HTERT RPE-1 (cell line): ENCODE measurements around the gene F12.
"Not testable (repeated sequence)": the region's sequence is repeated elsewhere in the genome, so short reads cannot be mapped to it uniquely, and the experiment has no call there.

Experiments
- in situ Hi-C: fragments of 300-500 bp; cut with MboI; formaldehyde crosslinking; loops from 4 replicates; pipeline ENCODE4 v1.14.3; 2020; ENCODE audit warnings: low sequenced_read_pairs

The F12 gene

DNA sequence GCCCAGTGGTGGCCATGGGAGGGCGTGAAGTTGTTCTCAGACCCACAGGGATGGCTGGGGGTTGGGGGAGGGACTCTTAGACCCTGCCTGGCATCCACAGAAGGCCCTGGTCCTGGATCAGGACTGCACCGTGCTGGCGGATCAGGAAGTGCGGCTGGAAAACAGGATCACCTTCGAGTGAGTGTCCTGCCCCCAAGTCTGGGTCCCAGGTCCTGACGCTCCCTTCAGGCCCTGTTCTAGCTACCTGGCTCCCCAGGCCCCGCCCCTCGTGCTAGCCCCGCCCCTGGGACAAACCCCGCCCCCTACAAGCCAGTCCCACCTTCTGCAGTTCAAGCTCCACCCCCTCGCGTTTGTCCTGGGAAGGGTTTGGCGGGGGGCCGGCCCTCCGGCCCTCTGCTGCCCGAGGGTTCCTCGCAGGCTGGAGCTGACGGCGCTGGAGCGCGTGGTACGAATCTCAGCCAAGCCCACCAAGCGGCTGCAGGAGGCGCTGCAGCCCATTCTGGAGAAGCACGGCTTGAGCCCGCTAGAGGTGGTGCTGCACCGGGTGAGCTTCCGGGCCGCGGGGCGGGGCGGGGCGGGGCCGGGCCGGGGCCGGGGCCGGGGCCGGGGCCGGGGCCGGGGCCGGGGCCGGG, 38.8 kb downstream of the F12 start:
- in situ Hi-C loops: no loop called here

DNA sequence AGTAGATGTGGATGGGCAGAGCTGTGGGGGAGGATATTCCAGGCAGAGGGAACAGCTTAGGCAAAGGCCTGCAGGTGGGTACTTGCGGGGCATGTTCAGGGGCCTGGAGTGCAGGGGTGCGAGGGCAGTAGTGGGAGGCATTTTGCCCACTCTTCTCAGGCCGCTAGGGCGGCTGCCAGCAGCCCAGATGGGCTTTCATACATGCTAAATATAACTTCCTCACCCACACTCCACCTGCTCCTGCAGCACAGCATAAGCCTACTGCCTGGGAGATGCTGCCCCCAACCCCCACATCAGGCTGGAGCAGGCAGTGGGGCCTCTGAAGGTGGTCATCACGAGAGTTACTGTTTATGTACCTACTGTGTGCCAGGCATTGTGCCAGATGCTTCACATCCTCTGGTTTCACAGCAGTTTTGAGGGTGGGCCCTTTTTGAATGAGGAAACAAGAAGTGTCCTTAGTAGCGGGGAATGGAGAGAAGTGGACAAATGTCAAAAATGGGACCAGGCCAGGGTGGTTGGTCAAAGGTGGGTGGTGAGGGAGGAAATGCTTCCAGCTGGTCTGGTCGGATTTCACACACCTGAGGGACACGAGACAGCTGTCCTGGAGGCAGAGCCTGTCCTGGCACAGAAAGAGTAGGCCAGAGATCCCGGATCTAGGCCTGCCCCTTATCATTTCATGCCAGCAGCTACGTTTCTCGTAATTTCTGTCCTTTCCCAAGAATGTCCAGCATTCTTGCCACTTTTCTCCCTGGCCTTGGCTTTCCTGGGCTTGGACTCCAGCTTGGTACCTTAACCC, 39.5 kb downstream of the F12 start:
- in situ Hi-C loops: no loop called here

DNA sequence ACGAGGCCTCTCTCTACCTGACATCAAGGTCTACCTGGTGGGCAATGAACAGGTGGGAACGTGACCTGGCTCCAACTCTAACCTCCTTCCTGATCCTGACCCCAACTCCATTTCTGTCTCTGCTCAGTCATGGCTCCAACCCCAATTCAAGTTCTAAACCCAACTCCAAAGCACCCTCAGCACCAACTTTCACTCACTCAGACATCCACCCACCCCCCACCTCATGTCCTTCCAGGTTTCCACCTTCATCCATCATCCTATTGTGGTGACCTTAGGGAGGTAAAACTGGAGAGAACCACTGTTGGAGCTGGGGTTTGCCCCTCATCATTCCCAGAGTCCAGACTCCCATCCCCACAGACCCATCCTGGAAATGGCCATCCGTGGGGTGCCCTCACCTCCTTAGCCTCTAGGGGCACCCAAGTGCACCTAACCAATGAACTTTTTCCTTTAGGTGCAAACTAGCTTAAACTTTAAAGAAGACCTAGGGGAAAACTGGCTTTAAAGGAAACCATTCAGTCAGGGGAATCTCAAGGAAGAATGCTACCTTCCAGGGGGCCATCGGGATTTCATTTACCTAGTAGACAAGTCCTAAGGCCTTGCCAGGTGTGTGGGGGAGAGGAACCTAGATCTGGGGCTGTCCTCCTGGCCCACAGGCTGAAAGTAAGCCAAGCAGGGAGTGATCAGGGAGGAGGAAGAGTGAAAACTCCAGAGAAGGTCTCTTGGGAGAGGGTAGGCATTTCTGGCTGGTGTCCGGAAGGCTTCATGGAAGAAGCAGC, 40.3 kb downstream of the F12 start:
- in situ Hi-C loops: no loop called here

DNA sequence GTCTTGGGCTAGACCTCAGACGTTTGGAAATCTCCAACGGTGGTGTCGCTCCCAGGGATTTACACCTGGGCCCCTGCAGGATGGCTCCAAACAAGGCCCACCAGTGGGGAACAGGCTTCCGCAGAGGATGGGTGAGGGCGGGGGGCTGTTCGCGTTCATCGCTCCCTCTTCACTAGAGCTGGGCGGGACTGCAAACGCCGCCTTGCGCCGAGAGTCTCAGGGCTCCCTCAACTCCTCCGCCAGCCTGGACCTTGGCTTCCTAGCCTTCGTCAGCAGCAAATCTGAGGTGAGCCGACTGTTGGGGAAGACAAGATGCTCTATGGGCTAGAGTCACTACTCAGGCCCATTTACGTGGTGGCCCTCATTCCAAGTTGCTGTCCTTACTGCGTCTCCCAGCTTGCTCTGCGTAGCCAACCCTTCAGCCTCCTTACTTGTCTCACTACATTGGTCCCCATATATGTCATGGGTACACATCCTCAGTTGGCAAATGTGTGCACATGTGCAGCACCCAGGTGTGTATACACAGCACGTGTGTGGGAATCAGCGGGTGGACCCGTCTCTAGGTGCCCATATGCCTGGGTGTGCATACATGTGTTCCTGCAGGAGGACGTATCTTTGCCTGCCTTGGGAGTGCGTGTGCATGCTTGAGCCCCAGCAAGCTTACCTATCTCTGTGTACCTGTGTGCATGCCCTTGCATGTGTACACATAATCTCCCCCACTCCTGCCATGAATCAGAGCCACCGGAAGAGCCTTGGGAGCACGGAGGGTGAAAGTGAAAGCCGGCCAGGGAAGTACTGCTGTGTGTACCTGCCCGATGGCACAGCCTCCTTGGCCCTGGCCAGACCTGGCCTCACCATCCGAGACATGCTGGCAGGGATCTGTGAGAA, 41.1 kb downstream of the F12 start:
- in situ Hi-C loops: no loop called here

DNA sequence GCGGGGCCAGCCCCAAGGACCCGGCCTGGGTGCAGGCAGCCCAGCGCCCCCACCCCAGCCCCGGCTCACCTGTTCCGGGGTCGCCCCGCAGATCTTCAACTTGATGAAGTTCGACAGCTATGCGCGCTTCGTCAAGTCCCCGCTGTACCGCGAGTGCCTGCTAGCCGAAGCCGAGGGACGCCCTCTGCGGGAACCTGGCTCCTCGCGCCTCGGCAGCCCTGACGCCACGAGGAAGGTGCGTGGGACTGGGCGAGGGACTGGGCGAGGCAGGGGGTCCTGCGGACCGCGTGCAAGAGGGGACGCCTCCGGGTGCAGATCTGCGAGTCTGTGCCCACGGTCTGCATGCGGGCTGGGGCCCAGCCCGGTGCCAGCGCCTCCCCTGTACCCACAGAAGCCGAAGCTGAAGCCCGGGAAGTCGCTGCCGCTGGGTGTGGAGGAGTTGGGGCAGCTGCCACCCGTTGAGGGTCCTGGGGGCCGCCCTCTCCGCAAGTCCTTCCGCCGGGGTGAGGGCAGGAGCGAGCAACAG, 42.0 kb downstream of the F12 start:
- in situ Hi-C loops: no loop called here

DNA sequence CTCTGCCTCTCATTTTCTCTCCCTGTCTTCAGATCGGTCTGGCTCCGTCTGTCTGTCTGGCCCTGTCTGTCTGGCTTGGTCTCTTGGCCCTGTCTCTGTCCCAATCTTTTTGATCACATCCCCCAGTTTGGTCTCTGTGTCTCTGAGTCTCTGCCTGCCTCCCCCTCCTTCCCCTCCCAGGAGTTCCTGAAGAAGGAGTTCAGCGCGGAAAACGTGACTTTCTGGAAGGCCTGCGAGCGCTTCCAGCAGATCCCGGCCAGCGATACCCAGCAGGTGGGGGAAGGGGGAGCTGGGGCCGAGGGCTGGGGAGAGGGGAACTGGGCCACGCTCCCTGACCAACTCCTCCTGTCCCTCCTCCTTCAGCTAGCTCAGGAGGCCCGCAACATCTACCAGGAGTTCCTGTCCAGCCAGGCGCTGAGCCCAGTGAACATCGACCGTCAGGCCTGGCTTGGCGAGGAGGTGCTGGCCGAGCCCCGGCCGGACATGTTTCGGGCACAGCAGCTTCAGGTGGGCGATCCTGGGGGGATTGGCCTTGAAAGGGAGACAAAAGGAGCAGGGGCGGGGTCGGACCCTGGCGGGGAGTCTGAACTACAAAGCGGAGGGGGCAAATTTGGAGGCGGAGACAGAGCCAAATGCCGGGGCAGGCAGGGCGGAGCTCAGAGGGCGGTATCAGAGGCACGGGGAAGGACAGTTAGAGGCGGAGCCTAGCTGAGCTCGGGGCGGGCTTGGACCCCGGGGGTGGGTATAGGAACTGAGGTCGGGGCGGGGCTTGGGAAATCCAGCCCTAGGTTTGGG, 42.6 kb downstream of the F12 start:
- in situ Hi-C loops: no loop called here

DNA sequence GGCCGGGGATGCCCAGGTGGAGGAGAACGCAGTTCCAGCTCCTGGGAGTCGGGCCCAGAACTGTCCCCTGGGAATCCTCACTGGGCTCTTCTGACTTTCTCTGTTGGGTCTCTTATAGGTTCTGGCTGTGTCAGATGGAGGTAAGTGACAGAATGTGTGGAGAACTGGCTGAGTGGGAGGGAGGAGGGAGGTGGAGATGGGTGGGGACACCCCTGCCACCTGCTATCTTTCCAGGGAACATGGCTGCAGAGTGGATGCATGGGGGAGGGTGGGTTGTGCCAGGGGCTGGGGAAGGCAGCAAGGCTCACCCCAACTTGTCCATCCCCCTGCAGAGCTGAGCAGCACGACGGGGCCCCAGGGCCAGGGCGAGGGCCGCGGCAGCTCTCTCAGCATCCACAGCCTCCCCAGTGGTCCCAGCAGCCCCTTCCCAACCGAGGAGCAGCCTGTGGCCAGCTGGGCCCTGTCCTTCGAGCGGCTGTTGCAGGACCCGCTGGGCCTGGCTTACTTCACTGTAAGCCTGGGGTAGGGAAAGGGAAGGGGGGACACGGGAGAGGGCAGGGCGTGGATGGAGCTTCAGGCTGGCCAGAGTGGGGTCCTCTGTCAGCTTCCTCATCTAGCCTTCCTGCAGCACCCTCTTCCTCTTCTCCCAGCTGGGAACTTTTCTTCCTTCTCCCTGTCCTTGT, 43.4 kb downstream of the F12 start:
- in situ Hi-C loops: no loop called here

DNA sequence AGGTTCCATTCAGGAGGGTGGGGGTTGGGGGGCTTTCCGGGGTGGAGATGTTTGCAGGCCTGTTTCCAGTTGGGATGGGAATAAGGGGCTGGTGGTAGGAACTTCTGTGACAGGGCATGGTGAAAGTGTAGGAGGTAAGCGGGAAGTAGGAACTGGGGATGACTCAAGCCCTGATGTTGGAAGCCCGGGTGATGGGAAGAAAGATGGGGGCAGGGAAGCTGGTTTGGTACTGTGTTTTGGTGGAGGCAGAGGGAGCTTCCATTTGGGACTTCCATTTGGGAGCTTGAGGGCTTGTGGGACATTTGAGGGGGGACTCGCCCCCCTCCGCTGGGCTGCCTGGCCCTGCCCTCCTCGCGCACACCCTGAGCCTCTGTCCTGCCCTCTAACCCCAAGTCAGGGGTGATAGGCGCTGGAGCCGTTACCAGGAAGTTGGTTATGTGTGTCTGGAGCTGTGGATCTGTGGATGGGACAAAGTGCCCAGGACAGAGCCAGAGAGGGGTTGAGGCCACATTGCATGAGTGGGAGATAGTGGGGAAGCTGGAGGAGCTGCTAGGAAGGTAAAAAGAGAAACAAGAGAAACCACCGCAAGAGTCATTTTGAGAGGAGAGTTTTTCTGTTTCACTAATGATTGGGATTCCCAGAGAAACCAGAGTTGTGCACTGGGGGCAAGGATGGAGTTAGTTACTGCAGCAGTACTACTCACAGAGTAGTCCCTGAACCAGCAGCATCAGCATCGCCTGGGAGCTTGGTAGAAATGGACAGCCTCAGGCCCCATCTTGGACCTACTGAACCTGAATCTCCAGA, 45.0 kb downstream of the F12 start:
- in situ Hi-C loops: no loop called here

DNA sequence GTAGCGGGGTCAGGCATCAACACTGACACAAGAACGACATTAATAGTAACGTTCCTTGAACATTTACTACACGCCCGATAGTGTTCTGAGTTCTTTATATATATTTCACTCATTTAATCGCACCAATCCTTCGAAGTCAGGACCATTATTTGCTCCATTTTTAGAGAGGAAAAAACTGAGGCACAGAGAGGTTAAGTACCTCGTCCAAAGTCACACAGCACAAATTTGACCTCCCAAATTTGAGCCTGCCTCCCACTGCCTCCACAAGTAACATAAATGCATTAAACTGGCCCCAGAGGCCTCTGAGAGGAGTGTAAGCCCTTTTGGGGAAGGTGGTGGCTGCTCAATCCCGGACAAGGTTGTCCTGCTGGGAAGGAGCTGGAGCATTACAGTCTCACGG, 45.8 kb downstream of the F12 start:
- in situ Hi-C loops: no loop called here

DNA sequence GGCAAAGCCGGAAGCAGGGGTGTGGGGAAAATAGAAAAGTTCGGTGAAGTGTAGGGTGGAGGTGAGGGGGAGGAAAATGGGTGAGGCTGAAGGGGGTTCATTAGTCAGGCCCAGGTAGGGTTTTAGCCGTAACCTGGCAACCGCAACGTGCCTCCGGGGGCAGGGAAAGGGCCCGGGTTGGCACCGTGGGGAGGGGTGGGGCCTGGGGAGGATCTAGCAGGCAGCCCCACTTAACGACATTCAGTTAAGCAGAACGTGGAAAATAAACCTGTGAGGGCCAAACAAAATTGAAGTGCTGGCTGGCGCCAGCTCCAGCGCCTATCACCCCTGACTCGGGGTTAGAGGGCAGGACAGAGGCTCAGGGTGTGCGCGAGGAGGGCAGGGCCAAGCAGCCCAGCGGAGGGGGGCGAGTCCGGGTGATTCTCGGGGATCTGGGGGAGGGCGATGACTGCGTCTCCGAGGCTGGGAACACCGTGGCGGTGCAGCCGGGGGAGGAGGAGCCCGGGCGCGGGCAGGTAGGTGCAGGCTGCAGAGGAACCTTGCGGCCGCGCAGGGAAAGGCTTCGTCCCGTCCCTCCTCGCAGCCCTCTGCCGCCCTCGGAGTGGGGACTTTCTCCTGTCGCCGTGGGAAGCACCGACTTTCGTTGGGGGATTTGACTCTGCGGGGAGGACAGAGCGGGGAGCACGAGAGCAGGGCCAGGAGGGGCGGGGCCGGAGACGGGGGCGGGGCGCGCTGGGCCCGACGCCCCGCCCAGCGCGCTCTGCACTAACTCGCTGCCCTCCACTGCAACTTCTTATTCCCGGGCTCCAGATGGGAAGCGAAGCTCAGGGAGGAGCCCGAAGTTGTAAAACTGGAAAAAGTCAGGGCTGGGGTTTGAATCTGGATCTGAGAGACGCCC, 46.5 kb downstream of the F12 start:
- in situ Hi-C loops: no loop called here

DNA sequence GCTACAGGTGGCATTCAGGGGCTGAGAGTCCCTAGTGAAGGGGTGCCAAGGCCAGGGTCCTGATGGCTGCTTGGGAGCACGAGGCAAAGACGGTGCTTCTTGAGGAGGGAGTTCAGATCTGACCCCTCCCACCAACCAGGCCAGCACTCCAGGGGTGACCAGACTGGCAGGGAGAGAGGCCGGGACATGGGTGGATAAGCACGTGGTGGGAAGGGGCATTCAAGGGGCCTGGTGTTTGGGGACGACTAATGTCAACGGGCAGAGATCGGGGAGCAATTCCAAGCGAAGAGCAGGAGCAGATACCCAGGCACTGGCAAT, 47.1 kb downstream of the F12 start:
- in situ Hi-C loops: no loop called here

DNA sequence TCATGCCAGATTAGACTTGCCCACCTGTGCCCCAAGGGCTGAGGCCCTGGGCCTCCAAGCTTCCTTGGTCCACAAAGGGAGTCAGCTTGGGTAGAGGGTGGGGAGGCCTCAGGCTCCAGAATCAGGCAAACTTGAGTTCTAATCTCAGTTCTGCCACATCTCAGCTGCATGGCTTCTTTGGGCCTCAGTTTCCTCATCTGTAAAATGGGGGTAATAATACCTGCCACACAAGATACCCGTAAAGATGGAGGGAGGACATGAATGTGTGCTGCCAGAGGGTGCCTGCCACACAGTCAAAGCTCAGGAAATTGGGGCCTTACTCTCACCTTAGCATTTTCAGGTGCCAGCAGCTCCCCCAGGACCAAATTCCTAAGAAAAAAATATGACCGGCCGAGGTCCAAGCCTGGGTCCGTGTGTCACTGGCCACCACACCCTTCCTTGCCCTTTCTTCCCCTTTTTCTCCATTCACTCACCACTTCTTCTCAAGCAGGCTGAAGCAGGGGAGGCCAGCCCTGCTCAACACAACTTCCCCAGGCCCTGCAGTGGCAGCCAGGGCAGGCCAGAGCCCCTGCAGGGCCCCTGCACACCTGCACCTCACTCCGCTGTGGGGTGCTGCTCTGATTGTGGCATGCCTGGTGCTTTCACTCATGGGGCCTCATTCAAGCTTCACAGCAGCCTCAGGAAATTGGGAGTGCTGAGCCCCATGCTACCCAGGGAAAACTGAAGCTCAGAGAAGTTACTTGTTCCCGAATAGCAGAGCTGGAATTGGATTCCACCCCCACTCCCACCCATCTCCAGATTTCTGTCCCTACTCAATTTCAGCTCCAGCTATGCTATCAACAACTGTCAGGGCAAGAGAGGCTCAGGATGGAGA, 47.7 kb downstream of the F12 start:
- in situ Hi-C loops: no loop called here

DNA sequence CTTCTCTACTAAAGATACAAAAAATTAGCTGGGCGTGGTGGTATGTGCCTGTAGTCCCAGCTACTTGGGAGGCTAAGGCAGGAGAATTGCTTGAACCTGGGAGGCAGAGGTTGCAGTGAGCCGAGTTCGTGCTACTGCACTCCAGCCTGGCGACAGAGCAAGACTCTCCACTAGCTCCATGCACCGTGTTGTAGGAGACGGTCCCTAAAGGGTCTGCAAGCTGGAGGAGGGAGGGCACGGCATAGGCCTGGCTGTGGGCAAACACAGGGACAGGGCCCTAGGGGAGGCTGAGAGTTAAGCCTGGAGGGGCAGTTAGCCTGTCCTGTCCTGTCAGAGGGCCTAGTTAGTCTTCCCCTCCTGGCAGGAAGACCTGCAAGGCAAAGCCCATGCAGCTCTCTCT, 48.6 kb downstream of the F12 start:
- in situ Hi-C loops: not testable (repeated sequence)

DNA sequence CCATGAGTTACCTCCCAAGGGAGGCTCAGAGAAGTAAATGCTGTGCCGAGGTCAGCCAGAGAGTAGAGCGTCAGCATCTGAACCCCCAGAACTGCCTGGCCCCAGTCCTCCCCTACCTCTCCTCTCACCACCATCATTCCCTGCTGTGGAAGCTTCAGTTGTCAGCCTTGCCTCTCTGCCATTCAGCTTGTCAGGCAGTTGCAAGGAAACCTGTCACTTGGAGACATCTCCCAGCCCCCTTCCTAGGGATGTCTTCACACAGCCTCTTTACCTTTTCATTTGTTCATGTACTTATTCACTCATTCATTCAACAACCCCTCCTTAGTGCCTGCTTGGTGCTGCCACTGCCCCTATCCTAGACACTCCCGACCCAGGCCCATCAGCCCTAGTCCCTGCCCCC, 49.5 kb downstream of the F12 start:
- in situ Hi-C loops: no loop called here

DNA sequence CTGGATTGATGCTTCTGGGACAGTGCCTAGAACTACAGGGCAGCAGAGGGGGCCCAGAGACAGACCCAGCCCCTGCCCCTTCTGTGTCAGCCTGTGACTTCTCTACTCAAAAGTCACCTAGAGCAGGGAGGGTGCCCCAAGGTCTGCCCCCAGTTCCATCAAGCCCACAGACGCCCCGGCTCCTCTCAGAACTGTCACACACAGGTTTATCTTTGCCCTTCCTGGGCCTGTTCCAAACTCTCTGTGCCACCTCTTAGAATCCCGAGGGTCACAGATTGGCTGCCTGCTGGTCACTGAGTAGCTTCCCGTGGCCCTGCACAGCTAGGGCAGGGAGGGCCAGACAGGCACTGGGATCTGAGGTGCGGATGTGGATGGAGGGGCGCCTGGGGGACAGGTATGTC, 49.9 kb downstream of the F12 start:
- in situ Hi-C loops: no loop called here

DNA sequence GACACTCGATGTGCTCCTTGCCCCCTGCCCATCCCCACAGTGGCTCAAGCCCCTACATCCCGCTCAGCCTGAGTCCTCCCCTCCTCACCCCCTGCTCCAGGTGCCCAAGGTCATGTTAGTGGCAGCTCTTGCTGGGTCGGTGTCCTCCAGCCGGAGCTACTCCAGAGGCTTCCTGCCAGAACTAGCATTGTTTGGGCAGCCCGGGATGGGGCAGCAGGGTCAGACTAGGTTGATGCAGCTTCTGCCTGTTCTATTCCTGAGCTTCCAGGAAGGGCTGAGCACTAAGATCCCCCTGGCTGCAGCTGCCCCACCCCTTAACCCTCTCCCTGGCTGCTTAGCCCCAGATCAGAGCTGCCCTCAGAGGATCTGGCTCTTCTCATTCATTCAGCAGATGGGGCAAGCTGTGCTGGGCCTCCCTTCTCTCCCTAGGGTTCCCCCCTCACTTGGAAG, 51.0 kb downstream of the F12 start:
- in situ Hi-C loops: no loop called here
